ENCODE results near the gene CCL15. TPM values are rescaled to one million over a fixed set of nuclear protein-coding genes. Genes with fewer than 3 reads are reported as not detected.
"Not testable (repeated sequence)": the region's sequence is repeated elsewhere in the genome, so short reads cannot be mapped to it uniquely, and the experiment has no call there.

Gene CCL15
- total RNA-seq, 1 experiment from 2014 or later = not detected

DNA sequence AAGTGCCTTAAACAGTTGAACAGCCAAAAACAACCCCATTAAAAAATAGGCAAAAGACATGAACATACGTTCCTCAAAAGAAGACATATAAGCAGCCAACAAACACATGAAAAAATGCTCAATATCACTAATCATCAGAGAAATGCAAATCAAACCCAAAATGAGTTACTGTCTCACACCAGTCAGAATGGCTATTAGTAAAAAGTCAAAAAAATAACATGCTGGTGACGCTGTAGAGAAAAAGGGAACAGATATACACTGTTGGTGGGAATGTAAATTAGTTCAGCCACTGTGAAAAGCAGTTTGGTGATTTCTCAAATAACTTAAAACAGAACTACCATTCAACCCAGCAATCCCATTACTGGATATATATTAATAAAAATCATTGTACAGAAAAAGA, 6.0 kb downstream of the CCL15 start:
- not testable (repeated sequence) for DNase-seq (ENCODE audit: low read depth)

DNA sequence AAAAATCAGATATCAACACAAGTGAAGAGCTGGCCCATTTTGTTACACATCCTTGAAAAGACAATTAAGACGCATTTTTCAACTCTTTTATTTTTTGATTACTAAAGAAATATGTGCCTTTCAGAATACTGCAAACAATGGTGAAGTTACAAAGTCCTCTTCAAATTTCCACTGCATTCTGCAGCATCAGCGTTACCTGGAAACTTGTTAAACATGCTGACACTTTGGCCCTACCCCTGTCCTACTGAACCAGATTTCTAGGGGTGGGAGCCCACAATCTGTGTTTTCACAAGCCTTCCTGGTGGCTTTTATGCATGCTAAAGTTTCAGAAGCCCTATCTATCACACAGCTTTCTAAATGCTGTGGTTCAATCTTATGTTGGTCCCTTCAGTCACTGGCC, 10.3 kb downstream of the CCL15 start:
- no peak for DNase-seq (ENCODE audit: low read depth)

DNA sequence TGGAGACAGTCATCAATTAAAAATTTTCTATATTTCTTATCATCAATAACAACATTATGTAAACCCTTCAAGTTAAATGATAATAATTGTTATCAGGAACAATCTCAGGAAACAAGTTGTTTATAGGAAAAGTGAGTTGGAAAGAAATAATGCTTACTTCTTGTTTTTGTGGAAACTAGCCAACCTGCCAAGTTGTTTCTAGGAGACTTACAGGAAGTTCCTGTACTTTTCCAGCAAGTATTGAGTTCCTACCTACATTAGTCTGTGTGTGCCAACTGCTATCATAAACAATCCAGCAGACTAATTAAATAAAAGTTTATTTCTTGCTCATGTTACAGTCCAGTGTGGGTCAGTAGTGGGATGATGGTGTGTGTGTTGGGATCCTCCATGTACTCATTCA, 13.2 kb downstream of the CCL15 start:
- DNase-seq (ENCODE audit: low read depth) = no peak

DNA sequence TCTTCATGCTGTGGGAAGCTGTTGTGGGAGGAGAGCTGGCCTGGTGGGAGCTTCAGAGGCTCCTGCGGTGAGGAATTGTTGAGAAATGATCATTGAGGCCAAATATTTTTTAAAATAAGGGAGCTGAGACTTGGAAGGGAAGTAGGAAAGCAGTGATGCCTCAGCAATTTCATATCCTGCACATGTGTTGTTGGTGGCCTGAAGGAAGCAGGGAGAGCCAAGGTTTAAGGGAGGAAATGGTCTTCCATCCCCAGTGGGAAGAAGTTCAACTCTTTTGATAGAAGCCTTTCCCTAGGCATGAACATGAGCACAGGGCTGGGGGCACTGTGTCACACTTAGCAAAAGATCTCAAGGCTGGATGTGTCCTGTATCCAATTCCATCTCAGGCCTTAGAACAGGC, 14.7 kb downstream of the CCL15 start, which contains the start of gene CCL14:
CCL14 (minus strand) TSS at position 87 of the 400 bp plus-strand sequence; CDS start at position 7, 80 bp downstream.
- DNase-seq (ENCODE audit: low read depth) = no peak

DNA sequence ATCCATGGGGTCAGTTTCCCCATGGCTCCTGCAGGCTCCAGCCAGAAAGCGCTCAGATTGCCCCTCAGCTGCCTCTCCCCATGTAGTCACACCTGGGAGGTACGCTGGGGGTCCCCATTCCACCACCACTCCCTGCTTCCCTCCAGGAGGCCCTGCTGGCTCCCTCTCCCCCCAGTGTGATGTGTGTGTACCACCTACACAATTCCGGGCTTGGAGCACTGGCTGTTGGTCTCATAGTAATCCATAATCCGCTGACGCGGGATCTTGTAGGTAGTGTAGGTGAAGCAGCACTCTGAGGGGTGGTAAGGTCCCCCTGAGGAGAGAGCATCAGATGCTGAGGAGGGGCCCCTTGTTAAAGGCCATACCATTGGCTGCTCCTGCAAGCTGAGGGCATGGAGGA, 17.2 kb downstream of the CCL15 start:
- no peak for DNase-seq (ENCODE audit: low read depth)

DNA sequence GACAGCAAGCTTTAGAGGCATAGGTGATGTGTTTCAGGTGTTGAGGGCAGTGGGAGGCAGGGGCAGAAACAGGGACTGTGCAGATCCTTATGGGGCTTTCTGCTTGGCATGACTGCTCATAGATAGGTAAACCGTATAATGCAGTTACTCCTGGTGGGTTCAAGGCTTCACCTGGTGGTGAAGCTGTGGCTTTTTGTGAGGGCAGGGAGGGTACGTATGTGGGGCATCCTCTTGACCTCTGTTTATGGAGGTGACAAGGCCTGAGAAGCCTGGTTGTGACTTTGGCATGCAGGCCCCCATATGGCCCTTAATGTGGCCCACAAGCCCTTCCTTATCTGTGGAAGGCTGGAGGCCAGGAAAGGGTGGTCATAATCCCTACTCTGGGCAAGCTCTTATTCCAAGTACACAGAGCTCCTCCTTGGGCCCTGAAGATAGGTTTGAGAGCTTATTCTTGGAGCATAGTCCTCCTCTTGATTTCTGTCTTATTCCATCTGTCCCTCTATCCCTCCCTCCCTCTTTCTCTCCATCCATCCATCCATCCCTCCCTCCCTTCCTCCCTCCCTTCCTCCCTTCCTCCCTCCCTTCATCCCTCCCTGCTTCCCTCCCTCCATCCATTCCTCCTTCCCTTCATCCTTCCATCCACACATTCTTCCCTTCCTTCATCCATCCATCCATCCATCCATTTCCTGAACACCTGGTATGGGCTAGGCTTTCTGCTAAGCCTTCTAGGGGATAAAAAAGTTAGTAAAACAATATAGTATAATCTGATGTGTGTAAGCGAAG, 18.8 kb downstream of the CCL15 start:
- DNase-seq (ENCODE audit: low read depth) = no peak

DNA sequence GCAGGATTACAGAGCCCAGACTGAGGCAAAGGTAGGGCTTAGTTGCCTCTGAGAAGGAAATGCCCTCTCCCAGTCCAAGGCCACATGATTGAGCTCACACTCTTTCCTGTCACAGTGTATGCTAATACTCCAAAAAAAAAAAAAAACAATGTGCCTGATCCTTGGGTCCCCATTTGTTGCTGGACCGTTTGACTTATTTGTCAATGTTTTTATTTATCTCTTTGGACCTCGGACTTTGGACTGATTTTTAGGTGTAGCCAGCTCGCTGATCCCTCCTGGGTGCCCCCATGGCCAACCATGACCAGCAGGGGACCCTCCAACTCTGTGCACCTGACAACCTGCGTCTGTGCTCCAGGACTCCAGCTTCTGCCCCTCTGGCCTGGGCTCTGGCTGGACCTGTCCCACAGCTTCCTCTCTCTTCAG, 19.4 kb downstream of the CCL15 start:
- no peak for DNase-seq (ENCODE audit: low read depth)

DNA sequence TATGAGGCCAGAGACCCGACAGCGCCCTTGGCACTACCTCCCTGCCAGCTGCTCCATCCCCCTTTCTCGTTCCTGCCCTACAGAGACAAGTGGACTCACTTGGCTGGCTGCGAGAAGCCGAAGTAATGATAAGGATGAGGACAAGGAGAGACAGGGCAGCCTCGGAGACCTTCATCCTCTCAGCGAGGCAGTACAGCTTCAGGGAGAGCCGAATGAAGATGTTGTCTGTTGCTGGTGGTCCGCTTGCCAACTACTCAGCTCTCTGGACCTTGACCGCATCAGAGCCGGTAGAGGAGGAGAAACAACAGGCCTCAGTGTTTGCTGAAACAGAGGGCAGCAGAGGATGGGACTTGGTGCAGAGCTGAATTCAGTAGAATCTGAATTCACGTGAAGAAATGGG, 20.1 kb downstream of the CCL15 start, which contains the start of gene CCL16:
CCL16 (minus strand) TSS at position 252 of the 400 bp plus-strand sequence; CDS start at position 175, 77 bp downstream.
- DNase-seq (ENCODE audit: low read depth) = no peak

DNA sequence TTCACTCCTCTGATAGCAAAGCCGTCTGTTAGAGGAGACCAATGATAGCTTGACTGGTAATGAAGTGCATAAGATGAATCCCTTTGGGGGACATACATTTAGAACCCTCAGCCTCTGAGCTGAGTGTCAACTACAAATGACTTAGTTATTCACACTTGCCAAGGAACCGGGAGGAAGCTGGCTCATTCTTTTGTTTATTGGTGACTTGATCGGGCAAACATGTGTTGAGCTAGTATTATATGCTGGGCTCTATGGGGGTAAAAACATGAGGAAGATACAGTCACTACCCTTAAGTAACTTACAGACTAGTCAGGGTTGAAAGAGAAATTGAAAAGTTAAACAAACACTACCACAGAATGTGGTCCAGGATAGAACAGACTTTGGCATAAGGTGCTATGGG, 23.0 kb downstream of the CCL15 start:
- DNase-seq (ENCODE audit: low read depth) = no peak

DNA sequence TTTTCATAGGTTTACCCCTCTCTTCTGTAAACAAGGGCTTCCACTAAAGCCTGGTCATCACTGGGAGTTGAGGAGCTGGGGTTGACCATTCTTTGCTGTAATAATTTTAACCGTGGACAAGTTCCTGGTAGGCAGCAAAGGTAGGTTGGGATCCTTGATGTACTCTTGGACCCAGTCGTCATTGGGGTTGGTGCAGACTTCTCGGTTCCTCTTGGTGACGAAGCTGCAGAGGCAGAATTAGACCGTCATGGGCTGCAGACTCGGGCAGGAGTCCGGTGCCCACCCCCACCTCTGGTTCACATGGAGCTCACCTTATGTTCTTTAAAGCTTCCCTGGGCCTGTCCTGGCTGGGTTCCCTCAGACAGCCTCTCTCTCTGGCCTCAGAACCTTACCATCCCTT, 23.8 kb downstream of the CCL15 start:
- no peak for DNase-seq (ENCODE audit: low read depth)

DNA sequence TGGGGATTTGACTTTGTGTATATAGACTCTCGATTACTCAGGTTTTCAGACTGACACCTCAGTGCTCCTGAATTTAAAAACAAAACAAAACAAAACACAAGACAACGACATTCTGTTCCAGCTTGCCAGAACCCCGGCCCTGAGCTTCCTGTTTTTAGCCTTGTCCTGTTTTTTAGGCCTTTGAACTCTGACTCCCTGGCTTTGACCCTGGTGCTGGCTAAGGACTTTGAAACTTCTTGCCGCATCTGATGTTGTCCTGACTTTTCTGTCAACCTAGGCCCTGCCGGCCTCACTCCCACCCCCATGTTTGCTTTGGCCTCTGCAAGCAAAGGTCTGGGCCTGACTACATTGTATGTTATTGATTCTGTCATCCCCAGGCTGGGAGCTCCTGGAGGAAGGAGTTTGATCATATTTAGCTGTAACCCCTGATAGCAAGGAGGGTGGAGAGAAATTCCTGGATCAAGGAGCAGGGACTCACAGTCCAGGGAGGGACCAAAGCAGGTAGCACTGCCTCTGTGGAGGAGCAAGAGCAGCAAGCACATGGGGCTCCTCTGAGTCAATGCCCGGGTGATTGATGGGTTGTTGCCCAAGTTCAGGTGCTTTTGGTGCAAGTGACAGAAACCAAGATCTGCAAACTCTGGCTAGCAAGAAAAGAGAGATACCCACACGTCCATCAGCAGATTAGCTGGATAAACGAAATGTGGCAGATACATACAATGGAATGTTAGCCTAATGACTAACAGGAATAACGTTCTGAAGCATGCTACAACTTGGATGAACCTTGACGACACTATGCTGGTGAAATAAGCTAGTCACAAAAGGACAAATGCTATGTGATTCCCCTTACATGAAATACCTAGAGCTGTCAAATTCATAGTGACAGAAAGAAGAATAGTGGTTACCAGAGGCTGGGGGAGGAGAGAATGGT, 27.8 kb downstream of the CCL15 start:
- DNase-seq (ENCODE audit: low read depth) = peak; percentile 5

DNA sequence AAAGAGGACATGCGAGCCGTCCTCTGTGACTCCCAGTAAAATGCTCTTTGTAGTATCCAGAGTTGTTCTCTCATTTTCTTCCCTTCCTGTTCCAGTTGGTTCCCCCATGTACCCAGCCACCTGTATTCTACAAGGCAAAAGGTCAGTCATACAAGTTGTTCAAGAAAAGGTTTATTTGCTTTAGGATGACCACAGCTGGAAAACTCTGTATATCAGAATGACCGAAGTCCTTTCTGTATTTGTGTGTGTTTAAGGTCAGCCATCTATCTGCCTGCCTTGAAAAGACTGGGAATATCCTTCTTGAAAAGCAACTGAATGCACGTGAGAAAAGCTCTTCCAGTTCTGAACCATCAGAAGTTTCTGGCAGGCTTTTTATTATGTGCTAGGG, 28.4 kb downstream of the CCL15 start:
- DNase-seq (ENCODE audit: low read depth) = no peak

DNA sequence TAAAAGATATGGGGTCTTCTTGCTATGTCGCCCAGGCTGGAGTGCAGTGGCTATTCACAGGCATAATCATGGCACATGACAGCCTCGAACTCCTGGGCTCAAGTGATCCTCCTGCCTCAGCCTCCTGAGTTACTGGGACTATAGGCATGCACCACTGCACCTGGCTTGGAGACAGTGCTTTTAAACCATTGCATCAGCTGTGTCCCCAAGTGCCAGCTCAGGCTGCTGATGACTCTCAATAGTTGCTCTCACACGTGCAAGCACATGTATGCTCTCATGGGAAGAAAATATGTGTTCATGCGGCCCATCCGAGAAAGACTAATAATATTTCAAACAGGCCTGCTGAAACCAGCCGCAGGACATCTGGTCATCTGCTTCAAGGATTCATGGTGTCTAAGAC, 28.8 kb downstream of the CCL15 start:
- DNase-seq (ENCODE audit: low read depth) = no peak

DNA sequence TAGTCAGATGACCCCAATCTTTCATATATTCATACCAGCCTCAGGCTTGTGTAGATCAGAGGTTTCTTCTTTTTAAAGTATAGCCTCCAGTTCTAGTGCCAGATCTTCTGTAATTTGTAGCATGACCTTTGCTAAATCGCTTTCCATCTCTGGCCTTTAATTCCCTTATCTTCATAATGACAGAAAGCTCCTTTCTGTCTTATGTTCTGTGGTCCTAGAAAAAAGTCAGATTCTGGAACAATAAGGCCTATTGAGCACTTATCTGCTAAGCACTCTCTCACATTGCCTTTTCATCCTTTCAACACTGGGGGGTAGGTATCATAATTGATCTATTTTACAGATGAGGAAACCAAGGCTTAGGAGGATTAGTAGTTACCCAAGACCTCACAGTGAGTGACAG, 29.3 kb downstream of the CCL15 start:
- no peak for DNase-seq (ENCODE audit: low read depth)

DNA sequence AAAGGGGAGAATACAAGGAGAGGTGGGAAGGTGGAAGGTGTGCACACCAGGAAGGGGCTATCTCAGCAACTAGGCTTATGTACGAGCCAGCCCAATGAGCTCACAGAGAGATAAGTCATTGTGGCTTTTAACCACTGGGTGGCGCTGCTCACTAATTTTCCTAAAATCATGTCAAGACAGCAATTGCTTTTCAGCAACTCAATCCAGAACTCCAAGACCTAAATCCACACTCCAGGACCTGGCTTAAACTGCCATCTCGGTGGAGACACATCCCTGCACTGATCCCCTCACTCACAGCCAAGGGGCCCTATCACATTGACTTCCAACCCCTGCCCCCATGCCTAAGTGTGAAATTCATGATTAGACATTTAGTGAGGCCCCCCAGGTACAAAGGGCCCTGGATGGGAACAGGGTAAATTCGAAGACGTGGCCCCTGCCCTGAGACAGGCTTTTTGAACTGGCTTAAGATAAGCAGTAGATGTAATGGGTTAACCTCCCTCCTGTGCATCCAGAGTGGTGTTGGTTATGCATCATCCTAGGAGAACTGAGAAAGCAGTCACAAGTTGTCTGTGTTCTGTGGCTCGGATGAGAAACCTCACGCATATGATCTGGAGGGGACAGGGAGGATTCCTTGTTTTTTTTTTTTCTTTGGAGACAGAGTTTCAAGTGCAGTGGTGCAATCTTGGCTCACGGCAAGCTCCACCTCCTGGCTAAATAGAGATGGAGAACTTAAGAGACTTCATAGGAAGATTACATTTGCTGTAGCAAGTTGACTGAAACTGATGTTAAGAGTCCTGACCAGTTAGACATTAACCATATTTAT, 31.6 kb downstream of the CCL15 start:
- DNase-seq (ENCODE audit: low read depth) = peak; percentile 69

DNA sequence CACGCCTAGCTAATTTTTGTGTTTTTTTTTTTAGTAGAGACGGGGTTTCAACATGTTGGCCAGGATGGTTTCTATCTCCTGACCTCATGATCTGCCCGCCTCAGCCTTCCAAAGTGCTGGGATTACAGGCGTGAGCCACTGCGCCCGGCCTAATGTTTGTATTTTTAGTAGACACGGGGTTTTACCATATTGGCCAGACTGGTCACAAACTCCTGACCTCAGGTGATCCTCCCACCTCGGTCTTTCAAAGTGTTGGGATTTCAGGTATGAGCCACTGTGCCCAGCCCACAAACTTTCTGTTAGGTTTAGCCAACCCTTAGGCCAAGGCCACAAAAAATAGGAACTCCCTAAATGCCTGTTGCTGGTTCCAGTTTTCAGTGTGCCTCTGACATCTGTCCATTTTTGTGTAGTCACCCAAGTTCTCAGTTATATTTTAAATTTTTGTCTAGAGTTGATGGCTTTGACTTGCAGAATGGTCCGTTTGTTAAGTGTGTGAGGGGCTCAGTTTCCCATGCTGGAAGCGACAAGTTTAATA, 32.8 kb downstream of the CCL15 start:
- DNase-seq (ENCODE audit: low read depth) = no peak

DNA sequence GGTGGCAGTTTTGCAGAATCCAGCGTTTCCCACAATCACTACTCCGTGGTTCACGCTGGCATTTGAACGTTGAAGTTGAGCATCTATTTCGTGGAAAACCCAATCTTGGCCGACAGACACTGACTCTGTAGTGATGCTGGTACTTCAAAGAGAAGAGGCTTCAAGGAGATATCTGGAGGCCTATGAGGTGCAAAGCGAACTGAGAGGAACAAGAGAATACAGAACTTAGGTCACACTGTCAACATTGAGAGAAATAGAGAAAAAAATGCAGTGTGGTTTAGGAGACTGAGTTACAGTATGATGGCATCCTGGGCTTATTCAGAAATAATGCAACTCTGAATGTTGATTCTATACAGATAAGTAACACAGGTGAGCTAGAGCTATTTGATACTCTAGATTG, 36.1 kb downstream of the CCL15 start:
- DNase-seq (ENCODE audit: low read depth) = no peak

DNA sequence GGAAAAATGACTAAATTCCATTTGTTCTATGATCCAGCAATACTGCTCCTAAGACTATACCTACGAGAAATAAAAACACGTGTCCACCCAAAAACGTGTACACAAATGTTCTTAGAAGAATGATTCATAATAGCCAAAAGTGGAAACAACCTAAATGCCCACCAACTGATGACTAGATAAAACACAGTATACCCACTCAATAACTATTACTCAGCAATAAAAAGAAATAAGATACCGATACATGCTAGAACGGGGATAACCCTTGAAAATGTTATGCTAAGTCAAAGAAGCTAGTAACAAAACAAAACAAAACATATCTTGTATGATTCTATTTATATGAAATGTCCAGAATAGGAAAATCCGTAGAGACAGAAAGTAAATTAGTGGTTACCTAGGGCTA, 37.7 kb downstream of the CCL15 start:
- DNase-seq (ENCODE audit: low read depth) = no peak

DNA sequence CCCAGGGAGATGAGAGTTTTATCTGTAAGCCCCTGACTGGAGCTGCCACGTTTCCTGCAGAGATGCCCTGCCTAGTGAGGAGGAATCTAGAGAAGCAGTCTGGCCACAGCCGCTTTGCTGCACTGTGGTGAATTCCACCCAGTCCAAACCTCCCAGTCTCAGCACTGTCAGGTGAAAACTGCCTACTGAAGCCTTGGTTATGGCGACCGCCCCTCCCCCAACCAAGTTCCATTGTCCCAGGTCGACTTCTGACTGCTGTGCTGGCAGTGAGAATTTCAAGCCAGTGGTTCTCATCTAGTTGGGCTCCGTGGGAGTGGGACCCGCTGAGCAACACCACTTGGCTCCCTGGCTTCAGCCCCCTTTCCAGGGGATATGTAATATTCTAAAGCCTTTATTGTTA, 47.6 kb downstream of the CCL15 start:
- DNase-seq (ENCODE audit: low read depth) = no peak

DNA sequence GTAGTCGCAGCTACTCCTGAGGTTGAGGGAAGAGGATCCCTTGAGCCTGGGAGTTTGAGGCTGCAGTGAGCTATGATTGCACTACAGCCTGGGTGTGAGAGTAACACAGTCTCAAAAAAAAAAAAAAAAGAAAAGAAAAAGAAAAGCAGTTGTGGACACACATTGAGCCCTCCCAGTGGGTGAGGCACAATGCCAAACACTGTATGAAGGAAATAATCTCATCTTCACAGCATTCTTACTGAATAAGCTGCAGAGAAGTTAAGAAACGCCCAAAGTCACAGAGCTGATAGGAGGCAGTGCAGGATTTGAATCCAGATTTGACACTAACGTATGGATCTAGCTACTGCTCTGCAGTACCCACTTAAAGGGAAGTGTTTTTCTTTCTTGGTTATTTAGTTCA, 52.0 kb downstream of the CCL15 start:
- no peak for DNase-seq (ENCODE audit: low read depth)

DNA sequence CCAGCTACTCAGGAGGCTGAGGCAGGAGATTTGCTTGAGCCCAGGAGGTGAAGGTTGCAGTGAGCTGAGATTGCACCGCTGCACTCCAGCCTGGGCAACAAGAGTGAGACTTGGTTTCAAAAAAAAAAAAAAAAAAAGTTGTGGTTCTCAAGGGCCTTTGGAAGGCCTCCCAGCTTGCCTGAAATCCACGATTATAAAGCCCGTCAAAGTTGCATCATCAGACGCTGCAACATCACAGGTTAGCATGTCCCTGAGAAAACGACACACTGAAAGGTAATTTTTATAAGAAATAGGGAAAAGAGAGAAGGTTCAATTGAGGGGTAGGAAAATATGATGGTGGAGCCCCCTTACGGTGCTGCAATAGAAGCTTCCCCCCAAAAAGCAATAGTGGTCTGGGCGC, 53.3 kb downstream of the CCL15 start:
- DNase-seq (ENCODE audit: low read depth) = no peak
